Endothelial cell of umbilical vein (primary cell): ENCODE measurements around the gene MEF2A. TPM values are rescaled to one million over a fixed set of nuclear protein-coding genes. Genes with fewer than 3 reads are reported as not detected.

Experiments used
- BruUV-seq: library from RNA; stranded (reverse); fragments of 400-500 nt; replicated peaks from 2 replicates; lab custom pipeline; 2021; lab: Mats Ljungman, UMichigan
- CTCF ChIA-PET: fragments of 300-600, 350-600 bp; sonication (Branson Sonifier 250); formaldehyde crosslinking; loops from one replicate; lab custom pipeline; 2021; ENCODE audit warnings: antibody characterized with exemption, inconsistent platforms; lab: Charles Lee
- POLR2A ChIA-PET: fragments of 300-600, 350-600 bp; sonication (Branson Sonifier 250); formaldehyde crosslinking; loops from one replicate; lab custom pipeline; 2021; ENCODE audit warnings: antibody characterized with exemption, inconsistent platforms; lab: Charles Lee
- DNase-seq: peaks from one replicate; pipeline ENCODE4 v3.0.0-alpha.2; 2011; ENCODE audit warnings: low read depth, low spot score
- FAIRE-seq: peaks from 2 replicates; lab custom pipeline; 2011; peaks lifted over from hg19 to GRCh38; lab: Jason Lieb, UNC
- H2AFZ ChIP-seq: 2 replicates; pipeline ENCODE4 v1.6.0; 2012; ENCODE audit warnings: low read depth, low read length, control low read depth, inconsistent platforms
- H3K27ac ChIP-seq: 2 replicates; pipeline ENCODE4 v1.5.1; 2011; ENCODE audit warnings: low read depth, mild to moderate bottlenecking, control low read depth, low read length, moderate library complexity; ENCODE audit not compliant: insufficient read depth
- H3K27me3 ChIP-seq, 2 experiments: 2 replicates each; pipeline versions ENCODE4 v1.6.0 to v1.6.1; 2011; ENCODE audit warnings: low read length in 2 of 2, mixed read lengths in 1 of 2; ENCODE audit not compliant: control insufficient read depth in 2 of 2, insufficient read depth in 2 of 2
- H3K36me3 ChIP-seq, 2 experiments: 2 replicates in 1 of 2; 3 replicates in 1 of 2; pipeline ENCODE4 v1.5.1; 2011; ENCODE audit warnings: low read length in 2 of 2, mild to moderate bottlenecking in 1 of 2, moderate library complexity in 1 of 2; ENCODE audit not compliant: control insufficient read depth in 2 of 2, insufficient read depth in 2 of 2; ENCODE audit errors: extremely low read depth in 1 of 2
- H3K4me1 ChIP-seq: 3 replicates; pipeline ENCODE4 v1.5.1; 2011; ENCODE audit warnings: mild to moderate bottlenecking, low read length; ENCODE audit not compliant: control insufficient read depth, insufficient read depth; ENCODE audit errors: extremely low read depth
- H3K4me2 ChIP-seq: 2 replicates; pipeline ENCODE4 v1.6.1; 2011; ENCODE audit warnings: low read length, control low read depth, mixed read lengths; ENCODE audit not compliant: insufficient read depth
- H3K4me3 ChIP-seq, 3 experiments: fragments of 200-600 bp in 1 of 3; sonication (generic), shearing (Covaris generic) in 1 of 3; replicated peaks in 1 of 3; 2 replicates each; pipeline ENCODE4 v1.5.1; 2011 to 2016; ENCODE audit warnings: control low read depth in 3 of 3, low read length in 3 of 3, mild to moderate bottlenecking in 2 of 3, inconsistent platforms in 1 of 3, low read depth in 1 of 3, moderate library complexity in 1 of 3; ENCODE audit not compliant: insufficient read depth in 1 of 3
- H3K79me2 ChIP-seq: 2 replicates; pipeline ENCODE4 v1.6.0; 2012; ENCODE audit warnings: low read length, inconsistent platforms; ENCODE audit not compliant: control insufficient read depth, insufficient read depth
- H3K9ac ChIP-seq: replicated peaks from 2 replicates; pipeline ENCODE3; 2011; ENCODE audit warnings: low read length, control low read depth; ENCODE audit not compliant: insufficient read depth; ENCODE audit errors: extremely low read depth
- H3K9me1 ChIP-seq: replicated peaks from 3 replicates; pipeline ENCODE4 v1.6.0; 2011; ENCODE audit warnings: mild to moderate bottlenecking, low read length; ENCODE audit not compliant: control insufficient read depth, insufficient read depth; ENCODE audit errors: extremely low read depth
- H3K9me3 ChIP-seq: replicated peaks from 2 replicates; pipeline ENCODE4 v1.5.1; 2012; ENCODE audit warnings: low read length, inconsistent platforms; ENCODE audit not compliant: control insufficient read depth, insufficient read depth
- H4K20me1 ChIP-seq: replicated peaks from 2 replicates; pipeline ENCODE3; 2011; ENCODE audit warnings: mild to moderate bottlenecking, low read length; ENCODE audit not compliant: control insufficient read depth, insufficient read depth; ENCODE audit errors: extremely low read depth
- CTCF ChIP-seq, 2 donors: IDR thresholded peaks; 1 replicate in 1 of 2; 2 replicates in 1 of 2; pipeline ENCODE4 v1.5.1; 2011; ENCODE audit warnings: low read length in 2 of 2, mild to moderate bottlenecking in 2 of 2, moderate library complexity in 2 of 2, control low read depth in 1 of 2, inconsistent platforms in 1 of 2, low read depth in 1 of 2; ENCODE audit not compliant: insufficient read depth in 1 of 2; ENCODE audit errors: extremely low read depth in 1 of 2
- EZH2 ChIP-seq: IDR thresholded peaks from 2 replicates; pipeline ENCODE4 v1.6.1; 2012; ENCODE audit warnings: borderline replicate concordance, low read depth, mild to moderate bottlenecking, moderate library complexity, low read length, inconsistent platforms; ENCODE audit not compliant: severe bottlenecking
- FOS ChIP-seq: IDR thresholded peaks from 2 replicates; pipeline ENCODE4 v1.6.1; 2011; ENCODE audit warnings: mild to moderate bottlenecking, low read length, moderate library complexity, borderline replicate concordance; ENCODE audit not compliant: insufficient read depth
- GATA2 ChIP-seq: IDR thresholded peaks from 2 replicates; pipeline ENCODE4 v1.7.0; 2011; ENCODE audit warnings: low read depth, mild to moderate bottlenecking, moderate library complexity, mixed read lengths, low read length; ENCODE audit not compliant: insufficient read length, insufficient read depth
- JUN ChIP-seq: IDR thresholded peaks from 2 replicates; pipeline ENCODE4 v1.6.1; 2011; ENCODE audit warnings: borderline replicate concordance, low read depth; ENCODE audit not compliant: insufficient read length, insufficient read depth
- MAX ChIP-seq: IDR thresholded peaks from 2 replicates; pipeline ENCODE4 v1.6.1; 2011; ENCODE audit not compliant: insufficient read depth, insufficient read length
- MYC ChIP-seq: IDR thresholded peaks from one replicate; pipeline ENCODE4 v1.6.1; 2011; ENCODE audit warnings: mild to moderate bottlenecking, low read depth, low read length
- POLR2A ChIP-seq: IDR thresholded peaks from 2 replicates; pipeline ENCODE4 v1.6.1; 2012; ENCODE audit warnings: low read depth, mild to moderate bottlenecking, control low read depth, low read length
- POLR2AphosphoS5 ChIP-seq: IDR thresholded peaks from 2 replicates; pipeline ENCODE4 v1.6.1; 2012; ENCODE audit warnings: low read depth, mild to moderate bottlenecking, control low read depth, low read length, moderate library complexity; ENCODE audit not compliant: insufficient read depth
- dilution Hi-C: fragments of 300-500 bp; cut with MboI; formaldehyde crosslinking; loops from one replicate; pipeline ENCODE4 v1.15.0; 2019; ENCODE audit warnings: low sequenced_read_pairs; ENCODE audit not compliant: extremely low pct_ligation_motif_present
- intact Hi-C: fragments of 100-400 bp; cut with micrococcal nuclease; formaldehyde crosslinking; loops from one replicate; pipeline ENCODE4 v1.10.0; 2022
- polyA plus RNA-seq, 4 experiments: library from polyadenylated mRNA; depleted of rRNA in 3 of 4; stranded (reverse) in 3 of 4; unstranded in 1 of 4; fragments of >200 nt; gene quantifications; 2 replicates each; pipeline versions ENCODE4 v1.2.1 to v1.2.3, GENCODE V29; 2011 to 2012; ENCODE audit warnings: missing spikeins in 1 of 4
- total RNA-seq: library from RNA; stranded (reverse); gene quantifications from 2 replicates; pipeline ENCODE4 v1.2.3, GENCODE V29; 2021

MEF2A gene
- total and polyA plus RNA-seq, 2 donors (not counting 3 experiments of a cell fraction or from before 2014, with no cell fraction given): 38.0 to 45.3 TPM

GRCh38 chr15:99735868-99736267 lies 170.1 kb downstream of the MEF2A start:
- DNase-seq: no peak
- H3K4me1 ChIP-seq: peaks cover 5% of the 10 kb centered on the region
- no peak for FAIRE-seq
- H3K79me2 ChIP-seq: no peaks in the 10 kb centered on the region
- intact Hi-C loops (no loop called here), dilution Hi-C loops (no loop called here)
- CTCF ChIA-PET: interaction anchor here (1.0 to 1.9 kb wide), 3 partner anchors 20 to 464 kb away, joined by 3 to 11 read pairs (median 4); no protein-coding TSS in a partner anchor
- H3K9me1 ChIP-seq: no peaks in the 10 kb centered on the region
- H3K36me3 ChIP-seq: no peaks in the 10 kb centered on the region
- H2AFZ ChIP-seq: no peak overlapping the region
- H3K27ac ChIP-seq: no peak overlapping the region
- no peak for TF ChIP-seq EZH2
- no peak for TF ChIP-seq POLR2AphosphoS5
- no peak for TF ChIP-seq CTCF (IDR thresholded peaks at IDR 0.05; ENCODE audit: extremely low read depth in 1 of 2, insufficient read depth in 1 of 2, low read depth in 1 of 2, low read length in 2 of 2)
- TF ChIP-seq POLR2A: no peak
- no peak for TF ChIP-seq MAX
- no peak for TF ChIP-seq FOS
- TF ChIP-seq MYC: no peak
- no peak for TF ChIP-seq GATA2
- TF ChIP-seq JUN: no peak
- H3K9me3 ChIP-seq: no peaks in the 10 kb centered on the region
- no peaks in the 10 kb centered on the region for H4K20me1 ChIP-seq
- no TSS peak for BruUV-seq
- no peak overlapping the region for H3K4me2 ChIP-seq
- no peaks in the 10 kb centered on the region for H3K27me3 ChIP-seq
- no peak overlapping the region for H3K4me3 ChIP-seq
- POLR2A ChIA-PET: interaction anchor here (0.6 kb wide), 1 partner anchor 795 kb away, joined by 3 read pairs; no protein-coding TSS in a partner anchor
- H3K9ac ChIP-seq: no peak overlapping the region
